Left colon (tissue), 2 donors: Measurements from ENCODE around the gene TMUB2. TPM values are rescaled to one million over a fixed set of nuclear protein-coding genes. Genes with fewer than 3 reads are reported as not detected.
"Not testable (repeated sequence)": the region's sequence is repeated elsewhere in the genome, so short reads cannot be mapped to it uniquely, and the experiment has no call there.

Experiments used
- ATAC-seq: fragments of 200-7000 bp; cut with Tn5 transposase; one replicate; pipeline ENCODE4 v1.9.1; 2020; ENCODE audit warnings: mild to moderate bottlenecking, moderate library complexity
- DNase-seq, 2 donors: peaks; one replicate each; pipeline ENCODE4 v3.0.0-alpha.2; 2020
- intact Hi-C, 2 donors: fragments of 100-400 bp; cut with DNase I in 1 of 2; cut with micrococcal nuclease in 1 of 2; formaldehyde crosslinking; loops; one replicate each; pipeline versions ENCODE4 v1.11.2 to v1.14.0; 2022; cut with DNase I, micrococcal nuclease
- long read RNA-seq: library from polyadenylated mRNA; unstranded; transcript quantifications from one replicate; pipeline ENCODE4 v2.0.0, GENCODE V29; 2021
- total RNA-seq, 2 donors: library from RNA; stranded (reverse); fragmentation: NEBNext Ultra II Directional; extraction: Animal tissue kit (Norgen Biotek cat#: 25700); gene quantifications; one replicate each; pipeline ENCODE4 v1.2.1, GENCODE V29; 2021
- donor health status: DM: no; HTN: no; CAD: no.
- donor health status: DM: yes; HTN: yes; CAD: no.

TMUB2 gene
- total RNA-seq = 10 to 100 TPM; 44.8 to 51.8 TPM
- long read RNA-seq, partial matches to known transcripts = 63 of 105 reads
- long read RNA-seq, other reads (novel, unspliced or antisense) = 34 of 105 reads

GRCh38 chr17:44186307-44187130, at the start of gene TMUB2:
TSS of gene TMUB2 (plus strand) at chr17:44186972. CDS start at chr17:44187709, 737 bp downstream.
- peak; percentile 98 to 100 for DNase-seq
- ATAC-seq = peak; percentile 92
- intact Hi-C loops = no loop called here

- DNase-seq (peak; percentile 49 to 80), ATAC-seq (peak; percentile 66)
- intact Hi-C loops = no loop called here
Measured at GRCh38 chr17:44137891-44138709, 48.7 kb upstream of the TMUB2 start.

DNA sequence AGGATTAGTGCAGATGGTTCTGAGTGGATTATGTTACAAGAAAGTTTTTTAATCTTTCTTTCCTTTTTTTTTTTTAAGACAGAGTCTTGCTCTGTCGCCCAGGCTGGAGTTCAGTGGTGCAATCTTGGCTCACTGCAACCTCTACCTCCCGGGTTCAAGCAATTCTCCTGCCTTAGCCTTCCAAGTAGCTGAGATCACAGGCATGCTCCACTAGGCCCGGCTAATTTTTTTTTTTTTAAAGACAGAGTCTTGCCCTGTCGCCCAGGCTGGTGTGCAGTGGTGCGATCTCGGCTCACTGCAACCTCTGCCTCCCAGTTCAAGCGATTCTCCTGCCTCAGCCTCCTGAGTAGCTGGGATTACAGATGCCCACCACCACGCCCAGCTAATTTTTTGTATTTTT, 42.9 kb upstream of the TMUB2 start:
- DNase-seq, ATAC-seq, intact Hi-C loops: not testable (repeated sequence)

DNA sequence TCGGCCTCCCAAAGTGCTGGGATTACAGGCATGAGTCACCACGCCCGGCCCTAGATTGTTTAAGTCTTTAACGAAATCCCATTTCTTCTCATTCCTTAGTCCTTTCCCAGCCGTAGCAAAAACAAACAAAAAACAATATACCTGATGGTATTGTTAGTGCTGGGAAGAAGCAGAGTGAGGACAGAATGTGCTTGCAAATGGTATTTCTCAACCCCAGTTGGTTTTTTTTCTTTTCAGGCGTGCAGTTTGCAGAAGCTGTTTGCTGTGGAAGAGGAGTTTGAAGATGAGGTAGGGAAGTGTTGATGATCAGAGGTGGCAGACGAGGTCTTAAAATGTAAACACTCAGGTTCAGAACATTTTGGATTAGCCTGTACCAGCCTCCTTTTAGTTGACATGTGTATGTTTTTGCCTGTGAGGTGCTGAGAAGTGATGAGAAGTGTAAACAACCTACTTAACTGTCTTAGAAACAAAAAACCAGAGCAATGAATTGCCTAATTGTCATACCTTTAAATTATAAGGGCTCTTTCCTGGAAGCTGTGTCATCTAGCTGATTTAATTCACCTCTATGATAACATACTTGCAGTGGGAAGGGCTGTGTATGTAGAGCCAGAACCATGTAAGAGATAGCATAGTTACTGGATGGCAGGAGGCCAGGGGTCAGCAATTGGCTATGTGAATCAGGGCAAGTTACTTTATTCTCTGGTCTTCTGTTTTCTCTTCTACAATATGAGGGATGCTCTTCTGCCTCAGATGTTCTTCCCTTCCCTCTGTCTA, 41.6 kb upstream of the TMUB2 start:
- intact Hi-C loops = no loop called here
- no peak for DNase-seq
- ATAC-seq = no peak

GRCh38 chr17:44146375-44147346, 40.1 kb upstream of the TMUB2 start:
- ATAC-seq (no peak), DNase-seq (no peak)
- intact Hi-C loops = no loop called here

DNA sequence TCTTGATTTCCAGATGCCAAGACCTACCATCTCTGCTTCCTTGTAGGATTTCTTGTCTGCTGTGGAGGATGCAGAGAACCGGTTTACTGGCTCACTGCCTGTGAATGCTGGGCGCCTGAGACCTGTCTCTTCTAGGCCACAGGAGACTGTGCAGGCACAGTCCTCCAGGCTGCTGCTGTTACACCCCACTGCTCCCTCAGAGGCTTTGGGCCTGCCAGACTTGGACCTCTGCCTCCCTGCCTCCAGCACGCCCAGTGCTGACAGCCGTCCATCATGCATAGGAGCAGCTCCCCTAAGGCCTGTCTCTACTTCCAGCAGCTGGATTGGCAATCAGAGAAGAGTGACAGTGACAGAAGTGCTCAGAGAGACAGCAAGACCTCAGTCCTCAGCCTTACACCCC, 39.0 kb upstream of the TMUB2 start:
- intact Hi-C loops = no loop called here
- ATAC-seq (no peak), DNase-seq (no peak)

DNA sequence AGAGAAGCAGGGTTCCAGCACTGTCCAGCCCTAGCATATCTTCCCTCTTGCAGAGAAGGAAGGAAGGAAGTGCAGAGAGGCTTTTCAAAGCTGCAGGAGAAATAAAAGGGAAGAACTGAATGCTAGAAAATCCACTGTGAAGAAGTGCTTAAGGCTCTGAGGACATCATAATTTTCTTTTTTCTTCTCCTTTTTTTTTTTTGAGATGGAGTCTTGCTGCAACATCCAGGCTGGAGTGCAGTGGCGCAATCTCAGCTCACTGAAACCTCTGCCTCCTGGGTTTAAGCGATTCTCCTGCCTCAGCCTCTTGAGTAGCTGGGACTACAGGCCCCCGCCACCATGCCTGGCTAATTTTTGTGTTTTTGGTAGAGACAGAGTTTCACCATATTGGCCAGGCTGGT, 37.7 kb upstream of the TMUB2 start:
- intact Hi-C loops, DNase-seq, ATAC-seq: not testable (repeated sequence)

DNA sequence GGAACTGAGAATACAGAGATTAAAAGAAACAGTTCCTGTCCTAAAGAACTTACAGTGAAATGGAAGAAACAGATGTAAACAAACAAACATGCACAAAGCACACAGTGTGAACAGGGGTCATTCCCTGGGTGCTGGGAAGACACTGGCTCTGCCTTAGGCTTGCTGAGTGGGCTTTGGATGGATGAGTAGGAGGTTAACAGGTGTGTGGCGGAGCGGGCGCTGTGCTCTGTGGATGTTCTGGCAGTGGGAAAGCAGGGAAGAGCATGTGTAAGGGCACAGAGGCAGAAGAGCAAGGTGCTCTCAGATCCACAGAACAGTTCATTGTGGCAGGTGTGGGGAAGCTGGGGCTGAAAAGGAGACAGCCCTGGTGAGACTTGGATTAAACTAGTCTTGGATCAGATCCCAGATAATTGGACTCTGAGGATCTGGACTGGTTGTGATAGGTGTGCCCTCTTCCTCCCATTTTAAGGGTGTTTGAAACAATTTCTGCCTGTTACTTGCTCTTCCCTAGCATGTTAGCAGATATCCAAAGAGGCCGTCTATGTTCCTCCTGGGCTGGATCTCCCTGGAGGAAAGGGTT, 36.9 kb upstream of the TMUB2 start:
- ATAC-seq (no peak), DNase-seq (no peak)
- intact Hi-C loops = no loop called here

DNA sequence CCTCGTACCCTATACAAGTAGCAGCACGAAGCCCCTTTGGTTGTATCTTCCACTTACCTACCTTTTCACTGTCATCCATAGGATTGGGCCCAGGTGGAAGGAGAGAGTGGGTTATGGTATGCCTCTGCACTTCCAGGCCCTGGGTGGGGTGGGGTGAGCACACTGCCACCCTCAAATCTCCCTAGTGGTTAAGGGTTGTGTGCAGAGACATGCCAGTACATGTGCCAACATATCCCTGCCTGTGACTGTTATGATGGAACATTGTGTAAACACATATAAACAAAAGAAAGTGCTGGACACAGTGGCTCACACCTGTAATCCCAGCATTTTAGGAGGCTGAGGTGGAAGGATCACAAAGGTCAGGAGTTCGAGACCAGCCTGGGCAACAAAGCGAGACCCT, 33.9 kb upstream of the TMUB2 start:
- intact Hi-C loops = no loop called here
- no peak for DNase-seq
- no peak for ATAC-seq

DNA sequence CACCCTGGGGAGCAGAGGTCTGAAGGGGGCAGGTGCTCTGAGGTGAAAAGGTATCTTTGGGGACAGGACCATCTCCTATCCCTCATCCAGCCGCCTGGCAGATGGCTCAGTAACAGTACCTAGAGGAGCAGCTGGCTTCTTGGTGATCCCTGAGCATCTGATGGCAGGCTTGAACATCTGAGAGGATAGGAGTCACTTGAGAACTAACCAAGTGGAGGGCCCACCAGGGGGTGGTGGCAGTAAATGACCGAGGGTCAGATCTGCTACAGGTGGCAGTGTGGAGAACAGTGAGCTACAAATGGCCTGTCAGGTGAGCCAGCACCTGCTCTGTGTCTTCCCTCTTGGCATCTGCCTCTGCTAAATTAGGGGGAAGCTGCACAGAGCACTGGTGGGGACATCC, 31.3 kb upstream of the TMUB2 start:
- ATAC-seq = no peak

DNA sequence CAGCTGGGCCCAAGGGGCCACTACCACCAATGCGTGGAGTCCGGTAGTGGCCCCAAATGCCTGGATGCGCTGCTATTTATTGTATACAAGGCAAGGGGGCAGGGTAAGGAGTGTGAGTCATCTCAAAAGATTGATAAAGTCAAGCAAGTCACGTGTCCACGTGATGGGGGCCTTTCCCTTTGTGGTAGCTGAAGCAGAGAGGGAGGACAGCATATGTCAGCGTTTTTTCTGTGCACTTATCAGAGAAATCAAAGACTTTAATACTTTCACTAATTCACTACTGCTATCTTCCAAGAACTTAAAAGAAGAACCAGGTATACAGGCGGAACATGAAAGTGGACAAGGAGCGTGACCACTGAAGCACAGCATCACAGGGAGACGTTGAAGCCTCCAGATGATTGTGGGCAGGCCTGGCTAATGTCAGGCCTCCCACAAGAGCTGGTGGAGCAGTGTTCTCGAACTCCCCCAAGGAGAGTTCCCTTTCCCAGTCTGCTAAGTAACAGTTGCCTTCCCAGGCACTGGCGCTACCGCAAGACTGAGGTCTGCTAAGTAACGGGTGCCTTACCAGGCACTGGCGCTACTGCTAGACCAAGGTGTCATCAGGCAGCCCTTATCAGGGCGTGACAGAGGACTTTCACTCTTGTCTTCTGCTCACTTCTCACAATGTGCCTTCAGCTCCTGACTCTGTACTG, 27.1 kb upstream of the TMUB2 start:
- intact Hi-C loops = no loop called here
- ATAC-seq (no peak), DNase-seq (no peak)

More for the DNA sequence above, 31.3 kb upstream of the TMUB2 start:
- DNase-seq = no peak
- intact Hi-C loops = no loop called here

- intact Hi-C loops = no loop called here
- ATAC-seq (no peak), DNase-seq (no peak)
Measured at GRCh38 chr17:44164476-44164875, 22.3 kb upstream of the TMUB2 start.

GRCh38 chr17:44167181-44167861, 19.5 kb upstream of the TMUB2 start:
- DNase-seq = no peak
- intact Hi-C loops = no loop called here
- ATAC-seq = no peak

- ATAC-seq = no peak
- no peak for DNase-seq
- intact Hi-C loops = no loop called here
Measured at GRCh38 chr17:44170135-44170498, 16.7 kb upstream of the TMUB2 start.

- no peak for DNase-seq
- ATAC-seq = peak; percentile 27
Measured at GRCh38 chr17:44170499-44171201, 16.1 kb upstream of the TMUB2 start, which contains the start of gene ASB16. TSS of gene ASB16 (plus strand) at chr17:44170704. CDS start at chr17:44170790, 86 bp downstream.

DNA sequence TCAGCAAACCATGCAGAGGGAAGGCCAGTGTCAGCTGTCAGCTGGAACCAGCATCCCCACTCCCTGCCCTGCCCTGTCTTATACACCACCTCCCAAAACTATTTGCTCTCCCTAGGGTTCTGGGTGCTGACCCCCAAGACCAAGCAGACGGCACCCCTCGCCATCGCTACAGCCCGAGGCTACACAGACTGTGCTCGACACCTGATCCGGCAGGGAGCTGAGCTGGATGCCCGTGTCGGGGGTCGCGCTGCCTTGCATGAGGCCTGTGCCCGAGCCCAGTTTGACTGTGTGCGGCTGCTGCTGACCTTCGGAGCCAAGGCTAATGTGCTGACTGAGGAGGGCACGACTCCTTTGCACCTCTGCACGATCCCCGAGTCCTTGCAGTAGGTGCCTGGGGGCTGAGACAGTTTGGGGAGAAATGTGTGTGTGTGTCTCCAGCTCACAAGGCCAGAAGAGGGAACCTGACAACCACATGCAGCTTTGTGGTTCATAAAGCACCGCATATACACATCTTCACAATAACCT, 14.8 kb upstream of the TMUB2 start:
- intact Hi-C loops = no loop called here
- ATAC-seq (no peak), DNase-seq (no peak)

More at GRCh38 chr17:44170499-44171201, 16.1 kb upstream of the TMUB2 start, which contains the start of gene ASB16:
- intact Hi-C loops = no loop called here
